HG03039 (cell line): ENCODE data around the gene PDE4D.

ENCODE experiments used
- ATAC-seq: cut with Tn5 transposase; IDR thresholded peaks from one replicate; pipeline ENCODE4 v1.9.1; 2021; ENCODE audit warnings: mild to moderate bottlenecking, moderate library complexity; ENCODE audit not compliant: unreplicated experiment

Gene PDE4D

GRCh38 chr5:59245198-59245597 is 648.3 kb downstream of the PDE4D start:
- no peak for ATAC-seq

GRCh38 chr5:59241552-59241951 is 652.0 kb downstream of the PDE4D start:
- no peak for ATAC-seq

- ATAC-seq: no peak
Observed at GRCh38 chr5:59241119-59241518, 652.4 kb downstream of the PDE4D start.

GRCh38 chr5:59238126-59238902 is 655.2 kb downstream of the PDE4D start:
- ATAC-seq: peak; percentile 94

- ATAC-seq: no peak
Observed at GRCh38 chr5:59236986-59237385, 656.5 kb downstream of the PDE4D start.

- ATAC-seq: no peak
Observed at GRCh38 chr5:59236448-59236847, 657.1 kb downstream of the PDE4D start.

GRCh38 chr5:59234236-59234635 is 659.3 kb downstream of the PDE4D start:
- no peak for ATAC-seq

- no peak for ATAC-seq
Observed at GRCh38 chr5:59231221-59231931, 662.1 kb downstream of the PDE4D start.

GRCh38 chr5:59222687-59223511 is 670.6 kb downstream of the PDE4D start:
- no peak for ATAC-seq

GRCh38 chr5:59221769-59222168 is 671.8 kb downstream of the PDE4D start:
- ATAC-seq: no peak

GRCh38 chr5:59218424-59219045 is 675.0 kb downstream of the PDE4D start:
- ATAC-seq: no peak

- ATAC-seq: no peak
Observed at GRCh38 chr5:59216841-59217240, 676.7 kb downstream of the PDE4D start.

GRCh38 chr5:59212596-59212995 is 680.9 kb downstream of the PDE4D start:
- ATAC-seq: no peak

GRCh38 chr5:59209758-59210359 is 683.7 kb downstream of the PDE4D start:
- no peak for ATAC-seq

GRCh38 chr5:59208474-59208873 is 685.1 kb downstream of the PDE4D start:
- no peak for ATAC-seq

GRCh38 chr5:59207401-59207800 is 686.1 kb downstream of the PDE4D start:
- ATAC-seq: no peak

- ATAC-seq: no peak
Observed at GRCh38 chr5:59206132-59206581, 687.4 kb downstream of the PDE4D start.

GRCh38 chr5:59204114-59204897 is 689.2 kb downstream of the PDE4D start:
- no peak for ATAC-seq

GRCh38 chr5:59199868-59200267 is 693.7 kb downstream of the PDE4D start:
- ATAC-seq: no peak

GRCh38 chr5:59198832-59199231 is 694.7 kb downstream of the PDE4D start:
- no peak for ATAC-seq
